Brain microvascular endothelial cell (primary cell): Measurements from ENCODE around the gene PPP2R3B.

Experiments used
- DNase-seq: peaks from one replicate; pipeline ENCODE4 v3.0.0-alpha.2; 2020
- H3K27ac ChIP-seq: fragments of 250-450 bp; sonication (Bioruptor Pico); 2 replicates; pipeline ENCODE4 v1.5.1; 2020; ENCODE audit warnings: mild to moderate bottlenecking, moderate library complexity
- H3K27me3 ChIP-seq: fragments of 250-450 bp; sonication (Bioruptor Pico); replicated peaks from 2 replicates; pipeline ENCODE4 v1.5.1; 2020; ENCODE audit warnings: mild to moderate bottlenecking
- H3K36me3 ChIP-seq: fragments of 250-450 bp; sonication (Bioruptor Pico); replicated peaks from 2 replicates; pipeline ENCODE4 v1.5.1; 2020; ENCODE audit warnings: mild to moderate bottlenecking
- H3K4me3 ChIP-seq: 2 replicates; pipeline ENCODE4 v1.5.1; 2011; ENCODE audit warnings: low read depth, mild to moderate bottlenecking, control low read depth, low read length, moderate library complexity
- in situ Hi-C: cut with HindIII; loops from 2 replicates; pipeline ENCODE4 v1.10.0; 2017; ENCODE audit warnings: low sequenced_read_pairs, low pct_ligation_motif_present
- TF ChIP-seq, protein P1 (sequence below): IDR thresholded peaks from 2 replicates; pipeline ENCODE4 v1.5.1; 2011; ENCODE audit warnings: low read depth, mild to moderate bottlenecking, moderate library complexity, low read length, control low read depth, inconsistent platforms; ENCODE audit errors: missing control alignments

PPP2R3B gene

DNA sequence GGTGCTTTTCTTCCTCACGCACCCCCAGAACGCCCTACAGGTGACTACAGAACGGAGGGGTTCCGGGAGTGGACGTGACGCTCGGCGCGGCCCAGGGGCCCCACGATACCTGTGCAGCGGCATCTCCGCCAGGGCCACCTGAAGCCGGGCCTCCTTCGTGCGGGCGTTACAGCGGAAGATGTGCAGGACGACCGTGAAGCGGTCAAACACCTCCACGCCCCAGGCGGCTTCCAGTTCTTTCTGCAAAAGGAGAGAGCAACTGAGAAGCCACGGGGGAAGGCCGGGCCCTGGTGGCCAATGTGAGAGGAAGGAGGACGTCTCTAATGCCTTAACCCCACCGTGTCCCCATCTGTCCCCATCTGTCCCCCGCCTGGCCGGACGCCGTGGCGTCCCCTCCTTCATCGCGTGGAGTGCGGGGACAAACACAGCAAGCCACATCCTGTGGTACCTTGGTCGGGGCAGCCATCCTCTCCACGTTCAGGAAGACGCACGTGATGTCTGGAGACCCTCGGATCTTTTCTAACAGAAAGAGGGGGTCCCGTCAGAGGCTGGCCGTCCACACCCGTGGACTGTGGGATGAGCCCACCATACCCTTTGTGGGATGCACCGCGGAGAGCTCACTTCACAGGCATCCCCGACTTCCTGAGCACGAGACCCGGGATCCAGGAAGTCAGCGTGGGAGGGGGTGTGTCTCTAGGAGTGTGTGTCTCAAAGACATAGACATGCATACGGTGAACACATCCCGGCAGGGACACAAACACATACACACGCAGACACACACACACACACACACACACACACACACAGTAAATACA is 71.7 kb downstream of the PPP2R3B start:
- TF ChIP-seq, protein P1, sequence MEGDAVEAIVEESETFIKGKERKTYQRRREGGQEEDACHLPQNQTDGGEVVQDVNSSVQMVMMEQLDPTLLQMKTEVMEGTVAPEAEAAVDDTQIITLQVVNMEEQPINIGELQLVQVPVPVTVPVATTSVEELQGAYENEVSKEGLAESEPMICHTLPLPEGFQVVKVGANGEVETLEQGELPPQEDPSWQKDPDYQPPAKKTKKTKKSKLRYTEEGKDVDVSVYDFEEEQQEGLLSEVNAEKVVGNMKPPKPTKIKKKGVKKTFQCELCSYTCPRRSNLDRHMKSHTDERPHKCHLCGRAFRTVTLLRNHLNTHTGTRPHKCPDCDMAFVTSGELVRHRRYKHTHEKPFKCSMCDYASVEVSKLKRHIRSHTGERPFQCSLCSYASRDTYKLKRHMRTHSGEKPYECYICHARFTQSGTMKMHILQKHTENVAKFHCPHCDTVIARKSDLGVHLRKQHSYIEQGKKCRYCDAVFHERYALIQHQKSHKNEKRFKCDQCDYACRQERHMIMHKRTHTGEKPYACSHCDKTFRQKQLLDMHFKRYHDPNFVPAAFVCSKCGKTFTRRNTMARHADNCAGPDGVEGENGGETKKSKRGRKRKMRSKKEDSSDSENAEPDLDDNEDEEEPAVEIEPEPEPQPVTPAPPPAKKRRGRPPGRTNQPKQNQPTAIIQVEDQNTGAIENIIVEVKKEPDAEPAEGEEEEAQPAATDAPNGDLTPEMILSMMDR, result no peak
- Histone ChIP-seq H3K27ac (no peak overlapping the region), H3K36me3 (peaks cover 39% of the 10 kb centered on the region), H3K27me3 (no peaks in the 10 kb centered on the region), H3K4me3 (no peak overlapping the region)
- in situ Hi-C loops, result no loop called here
- DNase-seq, result no peak

DNA sequence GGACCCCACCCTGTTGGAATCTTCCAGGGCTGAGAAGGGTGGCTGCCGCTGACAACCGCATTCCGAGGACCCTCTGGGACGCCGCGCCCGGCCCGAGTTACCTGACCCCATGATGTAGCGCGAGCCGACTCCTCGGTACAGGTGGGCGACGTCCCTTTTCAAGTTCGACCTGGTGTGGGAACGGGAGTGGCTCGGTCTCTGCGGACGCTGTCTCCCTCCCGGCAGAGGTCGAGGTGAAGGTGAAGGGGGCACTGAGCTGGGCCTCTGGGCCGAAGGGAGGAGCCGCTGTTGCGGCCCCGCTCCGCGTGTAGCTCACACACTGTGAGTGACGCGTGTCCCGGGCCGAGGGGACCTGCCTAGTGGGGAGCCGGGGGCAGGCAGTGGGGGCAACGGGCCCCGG is 72.7 kb downstream of the PPP2R3B start:
- H3K4me3 ChIP-seq, result no peak overlapping the region
- no peaks in the 10 kb centered on the region for H3K27me3 ChIP-seq
- DNase-seq, result no peak
- TF ChIP-seq, protein P1, result no peak
- H3K36me3 ChIP-seq, result peaks cover 43% of the 10 kb centered on the region
- no peak overlapping the region for H3K27ac ChIP-seq
- in situ Hi-C loops, result no loop called here

DNA sequence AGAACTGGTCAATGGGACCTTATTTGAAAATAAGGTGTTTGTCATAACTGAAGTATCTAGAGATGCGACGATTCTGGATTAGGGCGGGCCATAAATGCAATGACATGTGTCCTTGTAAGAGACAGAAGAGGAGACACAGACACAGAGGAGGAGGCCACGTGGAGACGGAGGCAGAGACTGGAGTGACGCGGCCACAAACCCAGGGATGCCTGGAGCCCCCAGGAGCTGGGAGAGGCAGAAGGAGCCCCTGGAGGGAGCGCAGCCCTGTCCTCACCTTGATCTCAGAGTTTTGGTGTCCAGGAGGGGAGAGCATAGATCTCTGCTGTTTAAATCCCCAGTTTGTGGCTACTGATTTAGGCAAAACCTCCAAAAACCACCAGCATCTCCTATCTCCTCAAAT is 73.2 kb downstream of the PPP2R3B start:
- TF ChIP-seq, protein P1, result no peak
- Histone ChIP-seq H3K27me3 (no peaks in the 10 kb centered on the region), H3K27ac (no peak overlapping the region), H3K36me3 (peaks cover 44% of the 10 kb centered on the region), H3K4me3 (no peak overlapping the region)
- DNase-seq, result no peak
- in situ Hi-C loops, result no loop called here

DNA sequence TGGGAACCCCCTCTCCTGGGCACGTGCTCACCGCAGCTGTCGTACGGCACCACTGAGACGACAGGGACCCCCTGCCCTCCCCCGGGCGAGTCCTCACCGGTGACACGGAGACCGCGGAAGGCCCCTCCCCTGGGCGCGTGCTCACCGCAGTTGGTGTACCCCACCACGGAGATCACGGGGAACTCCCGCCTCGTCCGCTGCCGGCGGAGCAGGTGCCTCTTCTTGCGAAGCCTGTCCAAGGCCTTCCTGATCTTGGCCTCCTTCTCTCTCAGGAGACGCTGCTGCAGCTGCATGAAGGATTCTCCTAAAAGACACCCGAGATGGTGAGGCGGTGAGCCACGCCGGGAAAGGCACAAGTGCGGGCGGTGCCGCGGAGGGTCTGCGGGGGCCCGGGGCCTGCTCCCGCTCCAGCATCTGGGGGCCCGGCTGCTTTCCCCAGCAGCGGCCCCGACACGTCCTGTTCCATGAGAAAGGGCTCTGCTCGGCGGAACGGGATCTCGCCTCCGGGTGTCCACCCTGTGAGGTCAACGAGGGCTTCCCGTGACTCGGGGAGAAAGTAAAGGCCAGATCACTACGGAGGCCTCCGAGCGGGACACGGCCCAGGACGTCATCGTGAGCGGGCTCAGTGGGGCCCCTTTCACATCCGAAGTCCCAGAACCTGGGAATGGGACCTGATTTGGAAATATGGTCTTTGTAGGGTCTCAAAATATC is 73.9 kb downstream of the PPP2R3B start:
- in situ Hi-C loops, result no loop called here
- DNase-seq, result no peak
- Histone ChIP-seq H3K27me3 (no peaks in the 10 kb centered on the region), H3K36me3 (peaks cover 45% of the 10 kb centered on the region), H3K4me3 (no peak overlapping the region), H3K27ac (no peak overlapping the region)
- TF ChIP-seq, protein P1, result no peak

DNA sequence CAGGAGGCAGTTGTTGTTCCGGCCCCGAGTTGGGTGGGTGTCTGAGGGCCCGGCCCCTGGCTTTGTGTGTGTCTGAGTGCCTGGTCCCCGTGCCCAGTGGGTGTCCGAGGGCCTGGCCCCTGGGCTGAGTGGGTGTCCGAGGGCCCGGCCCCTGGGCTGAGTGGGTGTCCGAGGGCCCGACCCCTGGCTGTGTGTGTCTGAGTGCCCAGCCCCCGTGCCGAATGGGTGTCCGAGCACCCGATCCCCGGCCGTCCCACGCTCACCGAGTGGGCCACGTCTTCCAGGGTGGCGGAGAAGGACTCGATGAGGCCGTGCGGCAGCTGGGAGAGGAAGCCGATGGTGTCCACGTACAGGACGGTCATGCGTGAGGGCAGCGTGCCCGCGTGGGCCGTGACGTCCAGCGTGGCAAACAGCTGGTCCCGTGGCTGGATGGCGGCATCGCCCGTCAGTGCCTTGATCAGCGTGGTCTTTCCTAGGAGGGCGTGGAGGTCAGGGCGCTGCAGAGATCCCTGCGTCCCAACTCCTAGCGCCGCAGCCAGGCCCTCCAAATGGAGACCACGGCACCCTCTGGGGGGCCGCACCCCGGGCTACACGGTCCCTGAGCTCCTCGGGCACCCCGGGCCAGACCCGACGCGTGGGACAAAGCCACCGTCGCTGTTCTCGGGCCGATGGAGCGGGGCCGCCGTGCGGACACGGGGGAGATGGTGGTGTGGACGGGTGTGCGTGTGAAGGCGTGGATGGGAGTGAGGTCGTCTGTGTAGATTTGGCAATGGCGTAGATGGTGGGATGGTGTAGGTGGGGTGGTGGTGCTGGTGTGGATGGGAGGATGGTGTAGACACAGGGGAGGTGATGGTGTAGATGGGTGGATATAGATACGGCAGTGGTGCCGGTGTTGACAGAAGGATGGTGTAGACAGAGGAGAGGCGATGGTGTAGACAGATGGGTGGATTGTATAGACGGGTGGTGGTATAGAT is 75.3 kb downstream of the PPP2R3B start:
- no peak for DNase-seq
- TF ChIP-seq, protein P1, result no peak
- Histone ChIP-seq H3K4me3 (no peak overlapping the region), H3K27me3 (no peaks in the 10 kb centered on the region), H3K27ac (no peak overlapping the region), H3K36me3 (peaks cover 52% of the 10 kb centered on the region)
- in situ Hi-C loops, result no loop called here
